Panc1 (cell line): Measurements from ENCODE around the gene ZBTB7C. TPM values are rescaled to one million over a fixed set of nuclear protein-coding genes. Genes with fewer than 3 reads are reported as not detected.

Experiments used
- ATAC-seq: fragments of 200-7000 bp; cut with Tn5 transposase; 2 replicates; pipeline ENCODE4 v1.9.1; 2020; ENCODE audit warnings: mild to moderate bottlenecking, moderate library complexity
- BruUV-seq: library from RNA; stranded (reverse); fragments of 400-500 nt; replicated peaks from 2 replicates; lab custom pipeline; 2021; lab: Mats Ljungman, UMichigan
- CTCF ChIA-PET: fragments of 300-600 bp; sonication (Branson Sonifier 250); formaldehyde crosslinking; loops from one replicate; lab custom pipeline; 2022; ENCODE audit warnings: antibody characterized with exemption; lab: Charles Lee
- POLR2A ChIA-PET: fragments of 300-600 bp; sonication (Branson Sonifier 250); formaldehyde crosslinking; loops from one replicate; lab custom pipeline; 2022; ENCODE audit warnings: antibody characterized with exemption; lab: Charles Lee
- DNase-seq: peaks from one replicate; pipeline ENCODE4 v3.0.0-alpha.2; 2010; ENCODE audit warnings: low read depth, low spot score
- H3K27ac ChIP-seq: 2 replicates; pipeline ENCODE4 v1.5.1; 2011; ENCODE audit warnings: mild to moderate bottlenecking, low read length, inconsistent platforms
- H3K27me3 ChIP-seq: fragments of 200-500 bp; sonication (Bioruptor generic); 2 replicates; pipeline ENCODE4 v1.6.0; 2014; ENCODE audit warnings: low read length, inconsistent platforms; ENCODE audit not compliant: control insufficient read depth, insufficient read depth
- H3K36me3 ChIP-seq: fragments of 200-500 bp; sonication (Bioruptor generic); 2 replicates; pipeline ENCODE4 v1.5.1; 2014; ENCODE audit warnings: inconsistent platforms, mild to moderate bottlenecking, low read length, moderate library complexity; ENCODE audit not compliant: control insufficient read depth, insufficient read depth
- H3K4me1 ChIP-seq: 2 replicates; pipeline ENCODE4 v1.5.1; 2011; ENCODE audit warnings: inconsistent platforms, mild to moderate bottlenecking, low read length, moderate library complexity; ENCODE audit not compliant: control insufficient read depth, insufficient read depth
- H3K4me3 ChIP-seq, 2 experiments: 2 replicates each; pipeline ENCODE4 v1.5.1; 2011 to 2012; ENCODE audit warnings: low read depth in 2 of 2, low read length in 2 of 2, mild to moderate bottlenecking in 2 of 2, inconsistent platforms in 1 of 2, moderate library complexity in 1 of 2
- H3K9me3 ChIP-seq: fragments of 200-500 bp; sonication (Bioruptor generic); 2 replicates; pipeline ENCODE4 v1.5.1; 2014; ENCODE audit warnings: low read depth, mild to moderate bottlenecking, inconsistent platforms, low read length, moderate library complexity; ENCODE audit not compliant: control insufficient read depth, insufficient read depth
- POLR2AphosphoS5 ChIP-seq: IDR thresholded peaks from 2 replicates; pipeline ENCODE4 v1.6.1; 2012; ENCODE audit warnings: mild to moderate bottlenecking, low read depth, low read length, moderate library complexity
- SIN3A ChIP-seq: IDR thresholded peaks from 2 replicates; pipeline ENCODE4 v1.6.1; 2012; ENCODE audit warnings: low read depth, mild to moderate bottlenecking, low read length, moderate library complexity, borderline replicate concordance; ENCODE audit not compliant: insufficient read depth
- TCF7L2 ChIP-seq: IDR thresholded peaks from 2 replicates; pipeline ENCODE4 v1.6.1; 2011; ENCODE audit warnings: mild to moderate bottlenecking, low read depth, low read length, inconsistent platforms
- in situ Hi-C: cut with HindIII; loops from 2 replicates; pipeline ENCODE4 v1.10.0; 2016; ENCODE audit warnings: low sequenced_read_pairs, low pct_unique_long_range_greater_than_20kb
- intact Hi-C: fragments of 100-400 bp; cut with micrococcal nuclease; formaldehyde crosslinking; loops from one replicate; pipeline ENCODE4 v1.10.0; 2022; ENCODE audit not compliant: unreplicated experiment
- total RNA-seq: library from RNA; stranded (reverse); gene quantifications from one replicate; pipeline ENCODE4 v1.2.1, GENCODE V29; 2021; ENCODE audit not compliant: unreplicated experiment
- TF ChIP-seq, protein P1 (sequence below), 2 experiments: IDR thresholded peaks; 2 replicates each; pipeline ENCODE4 v1.6.1; 2011 to 2012; ENCODE audit warnings: low read depth in 2 of 2, control low read depth in 1 of 2, low read length in 1 of 2, mild to moderate bottlenecking in 1 of 2, moderate library complexity in 1 of 2; ENCODE audit not compliant: insufficient read depth in 1 of 2
- TF ChIP-seq, protein P2 (sequence below): fragments of 450-650 bp; IDR thresholded peaks from 2 replicates; pipeline ENCODE4 v1.5.1; 2017; ENCODE audit warnings: mild to moderate bottlenecking

ZBTB7C gene
- total RNA-seq, 1 experiment from 2014 or later, result 0.03 TPM

DNA sequence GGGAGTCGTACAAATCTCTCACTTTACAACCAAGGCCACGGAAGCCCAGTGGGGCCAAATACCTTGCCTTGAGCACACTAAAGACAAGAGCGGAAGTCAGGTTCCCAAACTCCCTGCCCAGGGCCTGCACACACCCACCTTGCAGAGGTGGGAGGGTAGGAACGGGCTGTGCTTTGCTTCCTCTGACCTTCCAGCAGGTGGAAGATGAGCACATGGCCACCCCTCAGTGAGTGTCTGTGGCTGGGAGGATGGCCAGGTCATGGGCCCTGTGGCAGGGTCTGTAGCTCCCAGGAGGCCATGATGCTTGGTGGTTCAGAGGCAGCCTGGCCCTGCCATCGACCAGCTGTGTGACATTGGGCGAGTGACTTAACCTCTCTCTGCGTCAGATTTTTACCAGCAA lies 218.2 kb downstream of the ZBTB7C start:
- no peak overlapping the region for H3K4me3 ChIP-seq
- no peaks in the 10 kb centered on the region for H3K4me1 ChIP-seq
- ChIA-PET CTCF (no interaction called here), POLR2A (no interaction called here)
- H3K27me3 ChIP-seq, result no peaks in the 10 kb centered on the region; the same call in 1 of the 2 replicates
- intact Hi-C loops, result no loop called here
- H3K27ac ChIP-seq, result no peak overlapping the region
- ATAC-seq (no peak), DNase-seq (no peak)
- H3K9me3 ChIP-seq, result no peaks in the 10 kb centered on the region
- in situ Hi-C loops, result no loop called here
- TF ChIP-seq TCF7L2 (no peak), SIN3A (no peak), POLR2AphosphoS5 (no peak)
- TF ChIP-seq, protein P1, sequence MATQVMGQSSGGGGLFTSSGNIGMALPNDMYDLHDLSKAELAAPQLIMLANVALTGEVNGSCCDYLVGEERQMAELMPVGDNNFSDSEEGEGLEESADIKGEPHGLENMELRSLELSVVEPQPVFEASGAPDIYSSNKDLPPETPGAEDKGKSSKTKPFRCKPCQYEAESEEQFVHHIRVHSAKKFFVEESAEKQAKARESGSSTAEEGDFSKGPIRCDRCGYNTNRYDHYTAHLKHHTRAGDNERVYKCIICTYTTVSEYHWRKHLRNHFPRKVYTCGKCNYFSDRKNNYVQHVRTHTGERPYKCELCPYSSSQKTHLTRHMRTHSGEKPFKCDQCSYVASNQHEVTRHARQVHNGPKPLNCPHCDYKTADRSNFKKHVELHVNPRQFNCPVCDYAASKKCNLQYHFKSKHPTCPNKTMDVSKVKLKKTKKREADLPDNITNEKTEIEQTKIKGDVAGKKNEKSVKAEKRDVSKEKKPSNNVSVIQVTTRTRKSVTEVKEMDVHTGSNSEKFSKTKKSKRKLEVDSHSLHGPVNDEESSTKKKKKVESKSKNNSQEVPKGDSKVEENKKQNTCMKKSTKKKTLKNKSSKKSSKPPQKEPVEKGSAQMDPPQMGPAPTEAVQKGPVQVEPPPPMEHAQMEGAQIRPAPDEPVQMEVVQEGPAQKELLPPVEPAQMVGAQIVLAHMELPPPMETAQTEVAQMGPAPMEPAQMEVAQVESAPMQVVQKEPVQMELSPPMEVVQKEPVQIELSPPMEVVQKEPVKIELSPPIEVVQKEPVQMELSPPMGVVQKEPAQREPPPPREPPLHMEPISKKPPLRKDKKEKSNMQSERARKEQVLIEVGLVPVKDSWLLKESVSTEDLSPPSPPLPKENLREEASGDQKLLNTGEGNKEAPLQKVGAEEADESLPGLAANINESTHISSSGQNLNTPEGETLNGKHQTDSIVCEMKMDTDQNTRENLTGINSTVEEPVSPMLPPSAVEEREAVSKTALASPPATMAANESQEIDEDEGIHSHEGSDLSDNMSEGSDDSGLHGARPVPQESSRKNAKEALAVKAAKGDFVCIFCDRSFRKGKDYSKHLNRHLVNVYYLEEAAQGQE (IDR thresholded peaks at IDR 0.05; ENCODE audit: insufficient read depth in 1 of 2, low read depth in 2 of 2, low read length in 1 of 2), result no peak
- TF ChIP-seq, protein P2, sequence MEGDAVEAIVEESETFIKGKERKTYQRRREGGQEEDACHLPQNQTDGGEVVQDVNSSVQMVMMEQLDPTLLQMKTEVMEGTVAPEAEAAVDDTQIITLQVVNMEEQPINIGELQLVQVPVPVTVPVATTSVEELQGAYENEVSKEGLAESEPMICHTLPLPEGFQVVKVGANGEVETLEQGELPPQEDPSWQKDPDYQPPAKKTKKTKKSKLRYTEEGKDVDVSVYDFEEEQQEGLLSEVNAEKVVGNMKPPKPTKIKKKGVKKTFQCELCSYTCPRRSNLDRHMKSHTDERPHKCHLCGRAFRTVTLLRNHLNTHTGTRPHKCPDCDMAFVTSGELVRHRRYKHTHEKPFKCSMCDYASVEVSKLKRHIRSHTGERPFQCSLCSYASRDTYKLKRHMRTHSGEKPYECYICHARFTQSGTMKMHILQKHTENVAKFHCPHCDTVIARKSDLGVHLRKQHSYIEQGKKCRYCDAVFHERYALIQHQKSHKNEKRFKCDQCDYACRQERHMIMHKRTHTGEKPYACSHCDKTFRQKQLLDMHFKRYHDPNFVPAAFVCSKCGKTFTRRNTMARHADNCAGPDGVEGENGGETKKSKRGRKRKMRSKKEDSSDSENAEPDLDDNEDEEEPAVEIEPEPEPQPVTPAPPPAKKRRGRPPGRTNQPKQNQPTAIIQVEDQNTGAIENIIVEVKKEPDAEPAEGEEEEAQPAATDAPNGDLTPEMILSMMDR, result no peak
- no TSS peak for BruUV-seq
- no peaks in the 10 kb centered on the region for H3K36me3 ChIP-seq

DNA sequence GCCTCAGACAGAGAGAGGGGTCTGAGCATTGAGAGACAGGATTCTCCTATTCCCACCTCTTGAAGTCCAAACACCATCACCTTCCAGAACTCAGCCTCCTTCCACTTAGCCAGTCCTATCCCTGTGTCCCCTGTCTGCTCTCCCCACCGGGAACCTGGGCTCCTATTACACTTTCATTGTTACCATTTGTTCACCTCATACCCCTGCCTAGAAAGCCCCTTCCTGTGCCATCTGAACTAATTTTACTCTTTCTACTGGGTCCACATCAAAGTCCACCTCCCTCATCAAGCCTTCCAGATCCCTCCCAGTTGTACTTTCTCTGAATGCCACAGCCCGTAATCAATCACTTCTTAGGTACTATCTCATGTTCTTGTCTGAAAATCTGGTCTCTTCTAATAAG lies 220.6 kb downstream of the ZBTB7C start:
- TF ChIP-seq, protein P2, result no peak
- TF ChIP-seq TCF7L2 (no peak), SIN3A (no peak), POLR2AphosphoS5 (no peak)
- TF ChIP-seq, protein P1 (IDR thresholded peaks at IDR 0.05; ENCODE audit: insufficient read depth in 1 of 2, low read depth in 2 of 2, low read length in 1 of 2), result no peak
- H3K36me3 ChIP-seq, result no peaks in the 10 kb centered on the region
- ATAC-seq, result no peak
- in situ Hi-C loops (no loop called here), intact Hi-C loops (no loop called here)
- no peaks in the 10 kb centered on the region for H3K4me1 ChIP-seq
- CTCF ChIA-PET, result no interaction called here
- H3K27me3 ChIP-seq, result no peaks in the 10 kb centered on the region; the same call in 1 of the 2 replicates
- H3K9me3 ChIP-seq, result no peaks in the 10 kb centered on the region
- H3K4me3 ChIP-seq, result no peak overlapping the region
- POLR2A ChIA-PET, result no interaction called here
- no TSS peak for BruUV-seq
- no peak for DNase-seq
- H3K27ac ChIP-seq, result no peak overlapping the region
